NCI-H146 treated with DMSO at 0.1 percent for 48 hours (cell line): Measurements from ENCODE around the gene TRIM47.

ENCODE experiments used
- DNase-seq: peaks from one replicate; lab custom pipeline; 2025; ENCODE audit not compliant: unreplicated experiment; lab: John Stamatoyannopoulos, UW

The TRIM47 gene

DNA sequence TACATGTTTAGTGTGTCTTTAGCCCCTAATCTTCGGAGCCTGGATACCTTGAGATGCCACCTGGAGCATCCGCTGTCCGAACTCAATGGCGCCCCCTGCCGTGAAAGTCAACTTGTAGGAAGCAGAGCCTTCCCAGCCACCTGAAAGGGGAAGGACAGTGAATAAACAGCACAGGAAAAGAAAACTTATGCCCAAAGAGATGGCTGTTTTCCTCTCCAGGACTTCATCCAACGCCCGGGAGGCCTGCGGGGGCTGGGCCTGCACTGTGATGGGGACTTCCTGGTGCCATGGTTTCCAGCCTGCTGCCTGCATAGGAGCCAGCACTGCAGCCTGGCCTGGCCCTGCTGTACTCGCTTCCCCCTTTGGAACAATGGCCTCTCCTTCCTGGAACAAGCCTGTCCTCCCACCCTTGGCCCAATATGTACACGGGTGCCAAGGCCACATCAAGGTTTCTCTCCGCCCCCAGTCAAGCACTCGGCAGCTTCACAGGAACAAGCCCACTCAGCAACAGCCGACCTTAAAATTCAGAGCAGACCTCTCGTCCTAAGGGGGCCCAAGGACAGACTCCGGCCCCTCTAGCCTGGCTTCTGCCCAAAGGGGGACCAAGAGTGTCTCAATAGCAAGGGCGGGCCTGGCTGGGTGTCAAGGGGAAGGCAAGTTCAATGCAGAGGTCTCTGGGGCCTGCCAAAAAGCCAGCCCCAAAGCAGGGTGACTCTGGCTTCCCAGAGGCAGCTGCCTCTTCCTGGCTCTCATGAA lies 29.7 kb downstream of the TRIM47 start:
- no peak for DNase-seq

- DNase-seq, result no peak
These were observed 30.5 kb downstream of the TRIM47 start for GRCh38 chr17:75847614-75848522.

GRCh38 chr17:75846692-75847613 lies 31.4 kb downstream of the TRIM47 start:
- DNase-seq, result no peak

DNA sequence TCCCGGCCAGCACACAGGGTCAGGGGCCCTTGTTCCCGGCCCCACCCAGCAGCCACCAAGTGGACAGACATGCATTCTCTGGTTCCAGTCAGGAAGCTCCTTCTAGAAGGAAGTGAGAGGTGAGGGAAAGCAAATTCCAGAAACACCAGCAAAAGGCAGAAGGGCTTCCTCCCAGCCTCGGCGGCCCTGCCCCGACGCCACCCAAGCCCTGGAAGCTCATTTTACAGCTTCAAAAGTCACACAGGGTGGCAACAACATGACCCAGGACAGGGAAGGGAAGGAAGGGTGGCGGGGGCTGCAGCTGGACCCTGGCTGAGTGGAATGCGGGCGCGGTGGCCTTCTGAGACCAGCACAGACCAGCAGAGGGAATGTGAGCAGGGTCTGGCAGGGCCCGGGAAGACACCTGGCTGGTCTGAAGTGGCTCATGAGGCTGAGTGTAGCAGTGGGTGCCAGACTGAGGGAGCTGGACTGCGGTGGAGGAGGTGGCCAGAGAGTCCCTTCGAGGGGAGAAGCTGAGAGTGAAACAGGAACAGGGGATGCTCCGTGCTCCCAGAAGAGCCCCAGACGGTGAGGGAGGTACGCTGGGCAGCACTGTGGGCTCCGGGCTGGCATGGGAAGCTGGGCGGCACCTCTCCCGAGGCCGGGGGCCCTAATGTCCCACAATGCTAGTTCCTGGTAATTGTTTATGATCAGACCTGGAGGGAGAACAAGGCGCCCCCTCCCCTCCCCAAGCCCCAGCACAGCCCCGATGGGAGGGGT lies 32.3 kb downstream of the TRIM47 start:
- DNase-seq, result no peak

- no peak for DNase-seq
These were observed 33.2 kb downstream of the TRIM47 start for GRCh38 chr17:75845058-75845711.

GRCh38 chr17:75844530-75845057 lies 33.8 kb downstream of the TRIM47 start:
- no peak for DNase-seq

DNA sequence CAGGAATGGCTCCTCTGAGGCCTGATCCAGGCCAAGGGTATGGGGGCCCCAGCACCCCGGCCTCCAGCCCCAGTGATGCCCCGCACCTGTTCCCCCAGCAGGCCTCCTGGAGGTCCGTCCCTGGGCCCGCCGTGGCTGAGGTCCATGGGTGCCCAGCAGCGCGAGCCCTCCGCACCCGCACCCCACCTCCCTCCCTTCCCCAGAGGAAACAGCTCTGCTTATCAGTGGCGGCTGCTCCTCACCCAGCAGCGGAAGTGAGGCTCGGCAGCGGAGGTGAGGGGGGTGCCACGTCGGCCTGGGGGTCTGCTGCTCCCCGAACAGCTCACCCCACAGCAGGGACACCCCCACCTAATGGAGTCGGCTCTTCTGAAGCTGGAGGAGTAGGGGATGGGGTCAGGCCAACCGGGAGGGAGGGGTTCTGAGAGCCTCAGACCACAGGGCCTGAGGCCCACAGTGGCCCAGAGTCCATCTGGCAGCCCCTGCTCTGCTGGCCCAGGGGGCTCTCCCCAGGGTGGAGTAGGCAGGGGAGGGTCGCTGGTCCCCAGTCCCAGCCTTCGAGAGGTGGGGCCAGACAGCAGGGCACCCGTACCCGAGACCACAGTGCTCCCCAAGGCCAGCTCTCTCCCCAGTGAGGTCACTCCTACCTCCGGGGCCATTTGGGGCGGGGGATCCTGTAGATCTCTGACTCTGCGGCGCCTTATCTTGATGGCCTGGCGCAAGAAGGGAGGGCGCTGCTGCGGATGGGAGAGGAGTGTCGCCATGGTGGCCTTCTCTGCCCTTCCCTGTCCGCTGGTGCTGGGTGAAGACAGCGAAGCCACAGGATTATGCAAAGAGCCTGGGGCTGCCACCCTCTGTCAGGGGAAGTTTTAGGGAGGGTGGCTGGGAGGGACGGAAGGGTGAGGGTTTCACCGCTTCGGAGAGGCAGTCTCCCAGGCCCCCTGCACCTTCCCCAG lies 34.5 kb downstream of the TRIM47 start, which contains the start of gene UNC13D:
UNC13D (minus strand) TSS at position 828 of the 953 bp plus-strand sequence; CDS start at position 761, 67 bp downstream.
- DNase-seq, result no peak

DNA sequence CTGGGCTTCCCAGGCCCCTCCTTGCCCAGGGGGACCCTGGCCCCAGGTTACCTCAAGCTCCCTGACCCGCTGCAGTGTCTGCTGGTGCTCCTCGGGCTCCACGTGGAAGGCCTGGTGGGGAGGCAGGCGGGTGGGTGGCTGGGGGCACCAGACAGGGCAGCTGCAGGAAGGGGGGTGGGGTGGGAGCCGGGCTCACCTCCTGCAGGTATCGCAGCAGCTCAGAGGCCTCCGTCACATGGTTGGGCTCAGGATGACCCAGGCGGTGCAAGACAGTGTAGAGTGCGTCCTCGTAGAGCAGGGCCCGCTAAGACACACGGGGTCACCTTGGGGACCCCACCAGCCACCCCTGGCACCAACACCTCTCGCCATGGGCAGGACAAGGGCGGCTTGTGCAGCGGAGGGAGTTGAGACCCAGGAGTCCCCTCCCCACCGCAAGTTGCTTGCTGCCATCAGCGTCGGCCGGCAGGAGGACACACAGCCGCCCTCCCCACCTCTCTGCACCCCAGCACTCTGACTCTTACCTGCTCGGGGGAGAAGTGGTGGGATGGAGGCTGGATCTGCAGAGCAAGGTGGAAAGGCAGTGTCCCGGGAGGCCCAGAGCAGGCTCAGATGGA lies 35.3 kb downstream of the TRIM47 start:
- no peak for DNase-seq

DNA sequence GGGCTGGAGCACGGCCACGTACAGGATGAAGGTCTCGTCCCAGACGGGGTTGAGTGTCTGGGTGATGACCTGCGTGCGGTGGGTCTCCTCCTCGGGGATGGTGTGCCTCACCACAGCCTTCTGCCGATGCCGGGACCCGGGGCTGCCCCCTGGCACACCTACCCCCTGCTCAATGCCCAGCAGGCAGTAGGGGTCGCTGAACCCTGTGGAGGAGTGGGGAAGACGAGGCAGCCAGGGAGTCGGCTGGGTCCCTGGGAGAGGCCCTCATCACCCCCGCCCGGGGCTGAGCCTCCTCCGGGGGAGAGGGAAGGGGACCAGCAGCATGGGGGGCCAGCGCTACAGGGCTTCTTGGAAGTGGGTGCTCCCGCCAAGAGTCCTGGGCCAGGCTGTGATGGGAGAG lies 36.0 kb downstream of the TRIM47 start:
- DNase-seq, result no peak

DNA sequence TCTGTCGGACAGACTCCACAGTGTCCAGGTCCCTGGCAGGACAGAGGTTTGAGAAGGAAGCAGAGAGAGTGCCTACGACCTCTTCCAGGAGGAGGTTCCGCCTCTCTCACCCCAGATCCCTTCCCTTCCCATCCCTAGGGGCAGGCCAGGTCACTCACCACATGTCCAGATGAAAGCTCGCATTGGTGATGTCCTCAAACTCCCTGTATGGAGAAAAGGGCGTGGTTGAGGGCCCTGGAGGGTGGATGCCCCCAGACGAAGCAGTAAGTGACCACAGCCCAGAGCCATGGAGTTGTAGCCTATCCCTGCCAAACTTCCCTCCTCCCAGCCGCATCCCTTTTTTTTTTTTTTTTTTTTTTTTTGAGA lies 37.6 kb downstream of the TRIM47 start:
- DNase-seq, result no peak

DNA sequence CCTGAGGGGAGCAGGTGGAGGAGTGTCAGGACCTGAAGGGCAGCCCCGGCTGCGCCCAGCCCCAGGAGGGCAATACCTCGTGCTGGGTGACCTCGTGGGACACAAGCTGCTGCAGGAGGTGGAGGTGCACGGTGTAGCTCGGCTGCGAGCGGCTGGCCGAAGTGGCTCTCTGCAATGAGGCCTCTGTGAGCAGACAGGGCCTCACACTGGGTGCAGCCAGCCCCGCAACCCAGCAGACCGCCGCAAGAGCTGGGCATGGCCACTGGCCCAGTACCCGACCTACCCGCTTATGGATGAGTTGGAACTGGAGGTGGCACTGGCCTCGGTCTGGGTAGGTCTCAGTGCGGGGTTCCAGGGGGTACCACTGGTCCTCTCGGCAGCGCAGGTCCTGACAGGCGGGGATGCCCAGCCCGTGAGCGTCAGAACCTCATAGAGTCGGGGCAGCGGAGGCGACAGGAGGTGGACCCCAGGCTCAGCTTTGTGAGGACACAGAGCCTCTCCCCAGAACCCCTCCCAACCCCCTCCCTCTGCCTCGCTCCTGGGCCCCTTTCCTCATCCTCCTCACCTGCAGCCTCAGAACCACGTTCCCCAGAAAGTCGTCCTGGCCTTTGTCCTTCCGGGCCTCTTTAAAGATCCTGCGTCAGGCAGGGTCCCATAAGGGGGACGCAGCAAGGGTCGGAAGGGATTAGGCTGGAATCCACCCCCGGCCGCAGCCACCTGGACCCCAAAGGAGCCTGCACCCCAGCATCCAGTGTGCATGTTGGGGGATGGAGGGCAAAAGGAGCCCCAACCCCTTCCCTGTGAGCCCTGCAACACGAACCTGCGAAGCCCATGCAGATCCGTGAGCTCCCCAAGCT lies 38.2 kb downstream of the TRIM47 start:
- DNase-seq, result no peak

DNA sequence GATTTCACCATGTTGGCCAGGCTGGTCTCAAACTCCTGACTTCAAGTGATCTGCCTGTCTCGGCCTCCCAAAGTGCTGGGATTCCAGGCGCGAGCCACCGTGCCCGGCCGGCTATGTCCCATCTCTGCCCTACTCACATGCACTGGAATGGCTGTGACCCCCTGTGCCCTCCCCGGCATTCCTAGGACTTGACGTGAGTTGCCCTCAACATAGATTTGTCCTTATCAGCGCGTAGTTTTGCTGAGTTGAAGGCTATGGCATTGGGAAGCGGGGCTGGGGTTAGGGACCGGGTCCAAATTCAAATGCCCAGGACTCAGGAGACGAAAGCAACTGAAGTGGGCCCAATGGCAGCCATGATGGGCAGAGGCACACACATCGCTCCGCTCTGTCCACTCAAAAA lies 40.0 kb downstream of the TRIM47 start:
- no peak for DNase-seq

DNA sequence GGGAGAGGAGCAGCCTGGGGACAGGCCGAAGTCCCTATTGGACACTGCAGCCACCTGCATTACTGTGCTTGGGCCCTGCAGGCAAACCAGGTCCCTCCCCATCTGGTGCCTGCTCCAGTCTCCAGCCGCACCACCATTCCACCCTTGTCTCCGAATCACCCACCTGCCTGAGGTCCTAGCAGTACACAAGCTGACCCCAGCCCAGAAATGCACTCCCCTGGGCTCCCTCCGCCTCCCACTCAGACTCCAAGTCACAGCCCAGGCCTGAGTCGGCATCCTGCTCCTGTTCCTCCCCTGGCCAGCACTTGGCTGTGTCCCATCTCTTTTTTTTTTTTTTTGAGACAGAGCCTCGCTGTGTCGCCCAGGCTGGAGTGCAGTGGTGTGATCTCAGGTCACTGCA lies 40.5 kb downstream of the TRIM47 start:
- DNase-seq, result no peak

DNA sequence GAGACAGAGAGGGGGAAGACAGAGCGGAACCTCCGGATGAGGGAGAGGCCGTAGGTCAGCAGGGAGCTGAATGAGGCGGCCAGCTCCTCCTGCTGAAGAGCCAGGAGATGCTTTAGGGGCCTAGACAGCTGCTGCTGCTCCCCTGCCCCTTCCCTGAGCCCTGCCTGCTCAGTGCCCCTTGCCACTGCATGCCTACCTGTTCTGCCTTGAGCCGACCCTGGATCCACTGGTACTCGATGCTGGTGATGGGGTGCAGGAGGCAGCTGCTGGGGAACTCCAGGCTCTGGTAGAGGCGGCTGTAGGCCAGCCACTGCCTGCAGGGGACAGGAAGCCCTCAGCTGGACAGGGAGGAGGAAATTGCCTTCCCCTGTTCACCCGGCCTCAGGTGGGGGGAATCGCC lies 41.8 kb downstream of the TRIM47 start:
- DNase-seq, result no peak

DNA sequence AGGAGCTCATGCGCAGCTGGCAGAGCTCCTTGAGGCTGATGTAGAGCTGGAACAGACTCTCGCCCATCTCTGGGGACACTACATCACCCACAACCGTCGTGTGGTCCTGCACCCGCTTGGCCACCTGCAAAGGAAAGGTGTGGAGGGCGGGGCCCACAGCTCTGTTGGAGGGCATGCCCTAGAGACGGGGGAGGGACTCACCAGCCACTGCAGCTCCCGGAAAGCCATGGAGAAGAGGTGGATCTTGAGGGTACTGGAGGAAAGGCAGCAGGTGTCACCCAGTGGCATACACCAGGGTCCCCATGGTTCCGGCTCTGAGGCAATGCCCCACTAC lies 42.8 kb downstream of the TRIM47 start:
- no peak for DNase-seq

DNA sequence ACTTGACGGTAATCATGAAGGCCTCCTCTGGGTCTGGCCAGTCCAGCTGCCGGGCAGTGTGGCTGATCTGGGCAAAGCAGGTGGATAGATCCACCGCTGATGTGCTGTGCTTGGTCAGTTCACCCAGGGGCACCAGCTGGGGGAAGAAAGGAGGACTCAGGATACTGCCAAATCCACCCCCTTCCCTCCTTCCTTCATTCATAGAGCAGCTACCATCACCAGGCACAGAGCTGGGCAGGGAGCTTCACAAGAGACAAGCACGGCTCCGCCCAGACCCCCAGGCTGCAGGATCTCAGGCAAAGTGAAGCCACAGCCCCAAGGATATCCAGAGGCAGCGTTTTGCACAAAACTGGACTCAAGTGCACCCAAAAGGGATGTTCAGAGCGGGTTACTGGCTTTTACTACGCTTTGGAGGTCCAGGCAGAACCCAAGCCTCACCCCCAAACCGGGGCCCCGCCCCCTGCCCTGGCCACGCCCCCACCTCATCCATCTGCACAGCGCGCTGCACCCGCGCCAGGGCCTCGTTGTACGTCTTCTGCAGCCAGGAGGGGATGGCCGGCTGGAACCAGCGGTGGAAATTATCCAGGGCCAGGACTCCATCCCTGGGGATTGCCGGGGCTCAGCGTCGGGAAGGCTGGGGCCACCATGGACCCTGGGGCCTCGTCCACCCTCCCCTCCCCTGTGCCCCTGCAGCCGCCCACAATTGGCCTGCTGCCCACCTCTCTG lies 43.3 kb downstream of the TRIM47 start:
- DNase-seq, result no peak
